ENCODE results near the gene SCAMP3.

The SCAMP3 gene

DNA sequence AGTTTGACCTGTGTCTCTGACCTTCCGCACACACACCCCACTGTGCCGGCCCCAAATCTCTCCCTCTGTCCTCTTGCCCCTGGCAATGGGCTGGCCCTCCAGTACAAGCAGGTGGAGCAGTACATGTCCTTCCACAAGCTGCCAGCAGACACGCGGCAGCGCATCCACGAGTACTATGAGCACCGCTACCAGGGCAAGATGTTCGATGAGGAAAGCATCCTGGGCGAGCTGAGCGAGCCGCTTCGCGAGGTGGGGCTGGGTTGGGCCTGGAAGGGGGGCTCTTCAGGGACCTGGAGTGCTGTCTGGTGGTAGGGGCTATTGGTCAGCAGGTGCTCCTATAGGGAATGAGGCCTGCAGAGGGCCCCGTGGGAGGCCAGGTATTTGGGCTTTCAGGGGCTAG lies 22.9 kb upstream of the SCAMP3 start:
- no peak for DNase-seq

DNA sequence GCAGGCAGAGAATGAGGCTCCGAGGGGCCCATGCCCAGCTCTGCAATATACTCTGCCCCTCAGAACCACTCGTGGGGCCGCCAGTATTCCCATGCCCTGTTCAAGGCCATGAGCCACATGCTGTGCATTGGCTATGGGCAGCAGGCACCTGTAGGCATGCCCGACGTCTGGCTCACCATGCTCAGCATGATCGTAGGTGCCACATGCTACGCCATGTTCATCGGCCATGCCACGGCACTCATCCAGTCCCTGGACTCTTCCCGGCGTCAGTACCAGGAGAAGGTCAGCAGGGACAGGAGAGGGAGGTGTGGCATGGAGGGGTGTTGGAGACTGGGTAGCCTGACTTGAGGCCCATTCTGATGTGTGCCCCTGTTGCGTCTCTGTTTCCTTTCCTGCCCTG lies 22.3 kb upstream of the SCAMP3 start:
- DNase-seq = no peak

DNA sequence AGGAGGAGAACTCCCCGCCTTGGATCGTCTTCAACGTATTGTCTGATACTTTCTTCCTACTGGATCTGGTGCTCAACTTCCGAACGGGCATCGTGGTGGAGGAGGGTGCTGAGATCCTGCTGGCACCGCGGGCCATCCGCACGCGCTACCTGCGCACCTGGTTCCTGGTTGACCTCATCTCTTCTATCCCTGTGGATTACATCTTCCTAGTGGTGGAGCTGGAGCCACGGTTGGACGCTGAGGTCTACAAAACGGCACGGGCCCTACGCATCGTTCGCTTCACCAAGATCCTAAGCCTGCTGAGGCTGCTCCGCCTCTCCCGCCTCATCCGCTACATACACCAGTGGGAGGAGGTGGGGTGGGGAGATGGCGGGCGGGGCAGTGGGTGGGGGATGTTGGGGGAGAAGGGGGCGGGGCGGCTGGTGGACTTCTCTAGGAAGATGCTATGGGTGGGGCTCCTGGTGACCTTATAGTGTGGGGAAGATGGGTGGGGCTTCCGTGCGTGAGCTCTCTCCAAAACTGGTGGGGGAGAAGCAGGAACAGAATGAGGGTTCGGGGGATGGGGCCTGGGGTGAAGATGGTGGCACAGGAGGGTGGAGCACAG lies 20.4 kb upstream of the SCAMP3 start:
- DNase-seq = no peak

DNA sequence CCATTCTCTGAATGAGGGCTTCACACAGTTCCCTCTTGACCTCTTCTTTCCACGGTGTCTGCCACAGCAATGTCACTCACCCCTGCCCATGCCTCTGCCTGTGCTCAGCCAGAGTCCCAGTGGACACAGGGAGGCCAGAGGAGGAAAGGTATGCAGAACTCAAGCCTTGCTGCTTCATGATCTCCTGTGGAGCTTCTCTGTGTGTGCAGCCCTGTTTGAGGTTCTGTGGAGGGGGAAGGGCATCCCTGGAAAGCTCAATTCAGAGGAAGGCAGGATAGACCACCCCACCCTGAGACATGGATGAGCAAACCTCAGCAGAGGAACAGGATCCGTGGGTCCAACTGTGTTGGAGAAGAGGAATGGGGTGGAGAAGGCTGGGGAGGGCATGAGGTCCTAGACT lies 17.1 kb upstream of the SCAMP3 start:
- DNase-seq = no peak

DNA sequence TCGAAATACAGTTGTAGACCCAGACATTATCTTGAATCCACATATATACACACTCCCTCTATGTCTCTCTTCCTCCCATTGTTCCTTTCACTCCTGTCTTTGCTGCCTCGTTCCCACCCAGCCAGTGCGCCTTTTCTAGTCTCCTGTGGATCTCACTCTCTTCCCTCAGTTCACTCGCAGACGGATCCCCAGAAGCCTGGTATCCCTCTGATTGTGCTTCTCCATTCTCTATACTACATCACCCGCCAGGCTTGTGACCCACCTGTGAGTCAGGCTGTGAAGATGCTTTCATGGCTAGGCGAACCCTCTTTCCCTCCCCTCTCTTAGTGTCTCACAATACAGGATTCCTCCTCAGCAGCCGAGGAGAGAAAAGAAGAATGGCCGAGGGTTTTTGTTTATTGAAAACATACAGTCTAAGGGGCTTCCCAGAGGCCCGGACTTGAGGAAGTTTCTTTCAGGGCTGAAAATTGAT lies 16.6 kb upstream of the SCAMP3 start:
- DNase-seq = no peak

DNA sequence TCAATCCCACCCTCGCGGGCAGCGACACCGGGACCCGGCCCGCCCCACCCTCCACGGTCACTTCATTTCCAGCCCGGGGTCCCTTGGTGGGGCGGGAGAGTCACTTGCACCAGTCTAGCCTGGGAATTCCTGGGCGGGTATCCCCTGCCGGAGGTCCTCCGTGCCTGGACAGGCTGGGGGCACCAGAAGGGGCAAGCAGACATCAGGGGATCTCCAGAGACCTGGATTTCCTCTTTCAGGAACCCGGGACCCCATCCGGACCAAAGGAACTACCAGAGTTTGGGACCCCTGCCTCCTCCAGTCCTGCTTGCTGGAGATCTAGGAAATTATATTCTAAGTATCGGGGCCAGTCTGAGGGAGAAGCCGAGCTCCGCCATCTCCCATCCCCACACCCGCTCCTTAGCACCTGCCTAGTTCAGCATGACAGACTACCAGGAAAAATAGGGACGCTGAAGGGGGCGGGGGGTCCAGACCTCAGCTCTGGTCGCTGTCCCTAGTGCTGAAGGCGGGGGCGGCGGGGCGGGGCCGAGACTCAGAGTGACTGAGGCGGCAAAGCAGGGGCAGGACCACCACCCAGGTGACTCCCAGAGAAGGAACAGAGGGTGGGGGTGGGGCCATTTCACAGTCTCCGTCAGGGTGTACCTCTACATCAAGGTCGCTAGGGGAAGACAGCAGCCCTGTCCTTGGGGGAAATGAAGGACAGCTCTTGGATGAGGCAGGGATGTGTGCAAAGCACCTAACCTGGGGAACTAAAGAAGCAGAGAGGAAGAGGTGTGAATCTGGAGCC lies 15.9 kb upstream of the SCAMP3 start:
- DNase-seq = peak; percentile 28

DNA sequence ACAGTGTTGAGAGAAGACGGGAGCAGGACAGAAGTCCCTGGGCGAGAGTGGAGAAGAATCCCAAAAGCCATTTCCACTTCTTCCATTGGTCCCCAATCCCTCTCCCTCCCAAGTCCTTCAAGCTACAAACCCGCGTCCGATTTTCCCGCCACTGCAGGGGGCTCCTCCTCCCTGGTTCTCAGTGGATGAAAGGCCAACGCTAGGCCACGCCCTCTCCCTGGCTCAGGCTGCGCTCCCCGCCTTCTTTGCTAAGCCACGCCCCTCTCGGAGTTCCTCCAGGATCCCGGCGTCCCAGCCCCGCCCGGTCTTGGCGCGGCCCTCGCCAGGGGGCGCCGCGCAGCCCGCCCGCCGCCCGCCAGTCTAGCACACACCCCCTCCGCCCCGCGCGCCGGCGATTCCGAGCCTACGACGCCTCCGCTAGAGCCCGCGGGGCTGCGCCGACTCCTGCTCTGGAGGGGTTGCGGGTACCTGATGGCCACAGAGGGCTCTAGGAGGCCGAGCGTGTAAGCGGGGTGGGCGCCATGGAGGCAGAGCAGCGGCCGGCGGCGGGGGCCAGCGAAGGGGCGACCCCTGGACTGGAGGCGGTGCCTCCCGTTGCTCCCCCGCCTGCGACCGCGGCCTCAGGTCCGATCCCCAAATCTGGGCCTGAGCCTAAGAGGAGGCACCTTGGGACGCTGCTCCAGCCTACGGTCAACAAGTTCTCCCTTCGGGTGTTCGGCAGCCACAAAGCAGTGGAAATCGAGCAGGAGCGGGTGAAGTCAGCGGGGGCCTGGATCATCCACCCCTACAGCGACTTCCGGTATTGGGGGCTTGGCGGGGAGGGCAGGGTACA lies 15.1 kb upstream of the SCAMP3 start, which contains the start of gene HCN3:
HCN3 (plus strand) TSS at position 394 of the 832 bp plus-strand sequence; CDS start at position 522, 128 bp downstream.
- DNase-seq = peak; percentile 94

DNA sequence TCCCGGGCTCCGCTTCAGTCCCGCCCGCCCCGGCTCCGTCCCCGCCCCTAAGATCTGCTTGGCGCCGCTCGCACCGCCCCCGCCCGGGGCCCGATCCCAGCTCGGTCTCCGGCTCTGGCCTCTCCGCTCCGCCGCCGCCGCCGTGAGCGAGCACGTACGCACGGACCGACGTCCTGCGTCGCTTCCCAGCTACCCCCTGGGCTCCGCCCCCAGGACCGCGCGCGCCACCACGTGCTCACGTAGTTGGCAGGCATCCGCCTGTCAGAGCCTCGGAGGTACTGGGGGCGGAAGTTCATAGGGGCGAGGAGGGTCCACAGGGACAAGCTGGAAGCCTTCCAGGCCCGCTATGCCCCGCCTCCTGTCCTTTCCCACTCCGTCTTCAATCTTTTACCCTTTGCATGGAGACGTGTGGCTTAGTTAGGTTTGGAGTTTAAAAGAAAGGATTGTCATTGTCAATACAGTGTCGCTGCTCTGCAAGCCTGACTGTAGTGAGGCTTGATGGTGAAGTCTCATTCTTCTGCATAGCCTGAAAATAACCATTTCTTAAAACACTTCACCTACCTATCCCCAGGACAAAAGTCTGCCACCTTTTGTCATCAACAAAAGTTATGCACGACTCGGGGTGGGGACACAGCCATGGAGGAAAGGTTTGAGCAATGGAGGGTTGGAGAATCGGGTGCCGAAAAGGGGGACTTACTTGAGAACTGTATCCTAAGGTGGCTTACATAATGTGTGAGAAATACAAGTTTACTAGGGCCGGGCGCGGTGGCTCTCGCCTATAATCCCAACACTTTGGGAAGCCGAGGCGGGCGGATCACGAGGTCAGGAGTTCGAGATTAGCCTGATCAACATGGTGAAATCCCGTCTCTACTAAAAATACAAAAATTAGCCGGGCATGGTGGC lies 11.4 kb upstream of the SCAMP3 start, which contains the start of gene CLK2:
CLK2 (minus strand) TSS at position 162 of the 903 bp plus-strand sequence. CDS start 2,527 bp downstream, outside the sequence.
- peak; percentile 95 for DNase-seq

DNA sequence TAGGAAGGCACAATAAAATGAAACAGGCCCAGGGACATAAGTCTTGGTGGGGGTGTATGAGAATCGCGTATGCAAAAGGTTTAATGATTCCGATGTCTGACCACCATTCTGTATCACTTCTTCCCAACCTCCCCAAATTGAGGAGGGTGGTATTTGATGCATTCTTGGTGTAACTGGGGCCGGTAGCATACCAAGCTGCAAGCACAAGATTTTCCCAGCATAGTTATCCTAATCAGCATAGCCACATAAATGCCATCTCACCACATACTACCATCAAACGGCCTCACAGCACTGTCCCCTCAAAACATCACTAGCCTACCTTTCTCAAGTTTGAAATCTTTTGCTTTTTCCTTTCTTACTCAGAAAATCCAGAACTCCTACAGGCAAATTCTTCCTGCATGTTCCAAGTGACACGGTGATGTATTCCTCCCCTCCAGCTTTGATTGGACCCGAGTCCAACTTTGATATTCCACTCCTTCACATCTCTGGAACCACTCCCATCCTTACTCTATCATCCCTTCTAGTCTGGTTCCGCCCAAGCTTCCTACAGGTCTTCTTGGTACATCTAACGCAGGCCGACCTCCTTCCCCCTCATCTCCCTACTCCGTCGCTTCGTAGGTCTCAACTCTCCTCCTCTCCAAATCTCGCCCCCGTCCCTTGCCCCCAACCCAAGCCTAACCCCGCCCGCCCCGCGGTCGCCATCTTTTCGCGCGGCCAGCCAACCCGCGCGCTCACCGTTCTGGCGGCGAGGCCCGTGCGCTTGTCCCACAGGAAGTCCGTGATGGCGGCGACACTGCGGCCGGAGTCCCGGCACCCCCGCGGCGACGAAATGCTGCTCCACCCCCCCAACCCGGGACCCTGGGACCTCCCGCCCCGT lies 10.5 kb upstream of the SCAMP3 start:
- peak; percentile 54 for DNase-seq

DNA sequence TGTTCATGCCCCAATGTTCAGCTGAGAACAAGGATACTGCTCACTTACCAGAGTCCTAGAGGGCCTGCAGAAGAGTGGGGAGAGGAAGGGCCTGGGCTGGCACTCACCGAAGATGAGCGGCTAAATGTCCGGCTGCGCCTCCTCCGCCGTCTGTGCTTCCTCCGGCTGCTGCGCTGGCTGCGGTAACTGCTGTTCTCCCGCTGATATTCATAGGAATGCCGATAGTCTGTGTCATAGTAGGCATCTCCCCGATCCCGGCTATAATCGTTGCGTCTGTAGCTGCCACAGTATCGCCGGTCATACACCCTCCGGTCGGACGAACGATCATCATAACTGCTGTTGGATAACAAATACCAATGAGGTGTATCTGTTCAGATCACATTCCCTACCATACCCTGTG lies 7.2 kb upstream of the SCAMP3 start:
- DNase-seq = no peak

DNA sequence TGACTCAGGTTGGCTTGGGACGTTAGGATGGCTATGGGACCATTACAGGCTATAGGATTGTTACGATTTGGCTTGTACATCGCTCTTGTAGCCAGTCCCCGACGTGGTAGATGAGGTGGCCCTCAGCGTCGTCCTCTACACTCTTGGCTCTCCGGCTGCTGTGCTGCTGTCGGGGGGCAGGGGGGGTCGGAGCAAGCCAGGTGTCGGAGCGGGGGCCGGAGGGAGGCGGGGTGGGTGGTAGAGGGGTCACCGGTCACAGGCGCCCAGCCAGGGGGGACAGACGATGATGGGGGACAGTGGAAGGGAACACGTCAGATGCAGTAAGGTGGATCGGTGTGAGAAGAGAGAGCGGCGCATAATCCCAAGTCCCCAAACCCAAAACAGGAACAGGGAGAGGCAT lies 6.5 kb upstream of the SCAMP3 start:
- DNase-seq = no peak

DNA sequence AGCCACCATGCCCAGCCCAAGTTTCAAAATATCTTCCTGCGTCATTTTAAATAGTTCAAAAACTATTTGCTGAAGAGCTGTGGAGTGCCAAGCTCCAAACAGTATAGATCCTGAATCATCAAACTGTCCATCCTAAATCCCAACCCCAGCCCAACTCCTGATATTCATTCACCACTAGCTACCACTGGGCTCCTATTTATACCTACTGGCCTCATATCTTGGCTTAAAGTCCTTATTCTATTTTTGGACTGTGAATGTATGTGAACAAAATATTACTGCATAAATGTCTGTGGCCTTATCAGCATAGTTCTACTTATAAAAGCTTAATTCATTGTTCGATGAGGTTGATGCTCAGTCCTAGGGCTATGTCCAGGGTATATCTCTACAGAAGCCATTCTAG lies 5.2 kb upstream of the SCAMP3 start:
- DNase-seq = no peak

DNA sequence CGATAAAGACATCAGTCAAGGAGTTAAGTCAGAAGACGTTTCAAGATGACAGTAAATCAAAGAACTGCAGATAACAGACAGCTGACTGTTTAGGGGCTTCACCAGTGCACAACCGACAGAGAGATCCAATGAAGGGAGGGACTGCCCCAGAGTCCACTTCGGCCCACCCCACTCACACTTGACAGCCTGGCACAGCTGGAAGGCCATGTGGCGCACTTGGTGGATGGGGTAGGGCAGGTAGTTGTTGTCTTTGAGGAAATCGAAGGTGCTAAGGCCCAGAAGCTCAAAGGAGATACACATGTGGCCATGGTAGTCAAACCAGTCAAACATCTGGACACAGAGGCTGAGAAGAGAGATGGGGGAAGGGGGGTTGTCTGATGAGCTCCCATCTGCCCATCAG lies 4.4 kb upstream of the SCAMP3 start:
- DNase-seq = no peak

DNA sequence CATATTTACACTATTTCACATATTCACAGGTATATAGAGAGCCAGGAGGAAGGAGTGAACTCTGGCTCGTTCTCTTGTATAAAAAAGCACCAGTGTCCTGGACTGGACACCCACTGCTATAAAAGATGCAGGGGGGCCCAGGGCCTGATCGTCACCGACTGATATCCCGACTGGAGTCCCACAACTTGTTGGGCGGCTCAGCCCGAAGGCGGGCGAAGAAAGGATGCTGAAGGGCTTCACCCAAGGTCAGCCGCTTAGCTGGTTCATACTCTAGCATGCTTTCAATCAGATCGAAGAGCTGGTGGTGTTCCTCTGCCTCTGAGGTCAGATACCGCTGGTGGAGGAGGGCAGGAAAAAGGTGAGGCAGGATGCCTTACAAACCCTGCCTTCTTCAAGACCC lies 907 bp upstream of the SCAMP3 start:
- no peak for DNase-seq

DNA sequence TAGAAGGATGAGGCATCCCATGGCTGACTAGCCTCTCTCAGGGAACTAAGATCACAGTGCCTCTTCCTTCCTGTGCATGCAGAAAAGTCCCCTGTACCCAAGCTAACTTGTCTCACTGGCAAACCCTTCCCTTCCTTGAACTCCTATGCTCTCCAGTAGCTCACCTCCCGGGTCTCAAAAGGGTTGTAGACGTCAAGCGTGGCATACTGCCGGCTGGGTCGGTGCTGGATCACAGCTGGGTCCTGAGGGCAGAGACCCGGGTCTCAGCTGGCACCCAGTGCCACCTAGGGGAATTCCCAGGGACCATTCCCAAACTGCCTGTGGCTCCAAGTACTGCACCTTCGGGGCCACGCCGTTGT lies 688 bp downstream of the SCAMP3 start:
- DNase-seq = no peak

DNA sequence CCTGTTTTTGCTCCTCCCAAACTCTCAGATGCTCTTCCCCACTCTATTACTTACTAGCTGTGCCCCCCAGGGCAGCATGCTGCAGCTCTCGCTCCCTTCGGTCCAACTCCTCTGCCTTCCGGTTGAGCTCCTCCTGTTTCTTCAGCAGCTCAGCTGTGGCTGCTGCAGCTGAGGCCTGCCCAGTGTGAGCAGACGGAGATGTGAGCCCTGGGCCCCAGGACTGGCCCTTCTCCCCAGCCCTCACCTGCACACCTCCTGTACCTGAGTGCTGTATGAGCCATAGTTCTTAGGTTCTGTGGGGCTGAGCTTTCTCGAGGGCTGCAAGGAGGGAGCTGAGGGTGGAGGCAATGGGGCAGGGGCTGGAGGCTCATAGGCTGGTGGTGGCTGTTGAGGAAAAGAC lies 1.9 kb downstream of the SCAMP3 start:
- no peak for DNase-seq

DNA sequence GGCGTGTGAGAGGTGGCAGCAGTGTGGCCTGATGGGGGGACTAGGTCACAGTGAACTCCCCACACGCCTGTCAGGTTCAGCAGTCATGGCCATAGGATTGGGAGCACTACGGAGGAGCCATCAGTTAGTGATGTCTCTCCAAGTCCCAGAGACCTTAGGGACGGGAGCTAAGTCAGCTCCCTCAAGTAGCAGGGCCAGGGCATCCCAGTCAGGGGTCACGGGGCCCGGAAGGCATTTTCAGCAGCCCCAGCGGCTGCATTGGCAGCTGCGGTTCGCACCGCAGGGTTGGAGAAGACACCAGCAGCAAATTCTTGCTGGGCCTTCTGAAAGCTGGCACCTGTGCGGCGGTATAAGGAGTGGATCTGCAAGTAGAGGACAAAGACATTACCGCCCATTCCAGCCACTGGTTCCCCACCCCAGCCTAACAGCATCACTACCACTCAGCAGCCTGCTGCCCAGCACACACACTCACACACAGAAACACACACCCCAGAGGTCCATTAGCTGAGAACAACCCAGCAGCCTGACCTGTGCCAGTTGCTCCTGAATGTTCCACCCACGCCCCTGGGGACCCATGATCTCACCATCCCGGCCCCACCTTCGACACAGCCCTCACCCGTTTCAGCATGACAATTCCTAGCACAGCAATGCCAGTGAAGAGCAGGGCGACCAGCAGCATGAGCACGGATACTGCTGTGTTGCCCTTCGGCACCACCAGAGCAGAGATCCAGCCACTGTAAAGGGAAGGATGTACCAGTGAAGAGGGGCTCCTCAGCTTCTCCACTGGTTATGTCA lies 5.9 kb downstream of the SCAMP3 start:
- DNase-seq = no peak

DNA sequence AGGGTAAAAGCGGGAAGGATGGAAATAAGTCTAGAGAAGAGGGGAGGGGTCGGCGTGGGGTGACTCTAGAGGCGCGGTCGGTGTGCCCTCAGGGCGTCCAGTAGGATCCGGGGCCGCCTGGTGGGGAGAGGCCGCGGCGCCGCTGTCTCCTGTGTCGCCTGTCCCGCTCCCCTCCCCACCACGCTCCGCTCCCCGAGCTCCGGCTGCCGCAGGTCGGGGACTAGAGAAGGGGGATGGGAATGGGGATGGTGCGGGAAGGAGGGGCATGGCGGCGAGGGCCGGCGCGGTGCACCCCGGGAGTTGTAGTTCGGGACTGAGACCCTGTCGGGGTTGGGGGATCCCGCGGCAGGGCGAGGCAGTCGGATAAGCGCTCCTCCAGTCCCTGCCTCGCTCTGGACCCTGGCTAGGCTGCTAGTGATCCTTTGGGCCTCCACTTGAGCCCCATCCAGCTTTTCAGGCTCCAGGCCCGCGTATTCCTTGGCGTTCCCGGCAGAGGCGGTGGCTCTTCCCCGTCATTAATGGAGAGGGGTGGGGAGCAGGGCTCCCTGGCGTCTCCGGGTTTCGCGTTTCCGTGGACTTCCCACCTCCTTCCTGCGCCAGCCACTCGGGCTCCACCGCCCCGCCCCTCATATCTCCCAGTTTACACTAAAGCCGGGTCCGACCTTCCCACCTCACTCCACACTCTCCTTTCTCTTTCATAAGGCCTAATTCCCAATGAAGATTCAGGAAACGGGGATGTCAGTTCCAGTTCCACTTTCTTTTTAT lies 6.7 kb downstream of the SCAMP3 start, which contains the start of gene ENTREP3:
ENTREP3 (minus strand) TSS at position 241 of the 765 bp plus-strand sequence. CDS start 606 bp downstream, outside the sequence.
- DNase-seq = peak; percentile 80

DNA sequence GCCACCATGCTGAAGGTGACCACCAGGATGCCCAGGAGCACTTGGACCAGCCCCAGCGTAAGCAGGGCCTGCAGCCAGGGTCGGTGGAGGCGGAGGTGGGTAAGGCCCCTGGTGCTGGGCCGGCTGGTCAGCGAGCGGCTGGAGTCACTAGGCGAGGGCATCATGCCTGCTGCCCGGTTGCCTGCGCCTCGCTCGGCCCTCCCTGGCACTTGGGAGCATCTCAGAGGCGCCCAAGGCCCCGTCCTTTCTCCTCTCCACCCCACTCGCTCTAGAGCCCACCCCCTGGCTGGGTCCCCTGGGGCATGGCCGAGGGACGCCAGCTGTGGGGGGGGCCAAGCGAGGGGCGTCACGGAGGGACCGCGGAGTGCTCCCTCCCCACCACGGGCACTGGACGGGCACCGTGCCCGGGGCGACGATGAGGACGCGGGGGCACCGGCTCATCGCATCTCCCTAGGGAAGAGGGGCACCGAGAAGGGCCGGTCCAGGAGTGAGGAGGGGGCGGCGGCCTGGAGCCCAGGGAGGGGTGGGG lies 7.4 kb downstream of the SCAMP3 start:
- no peak for DNase-seq
